ENCODE data around the gene UTS2B. TPM values are rescaled to one million over a fixed set of nuclear protein-coding genes. Genes with fewer than 3 reads are reported as not detected.

The UTS2B gene
- total RNA-seq, 2 experiments from 2014 or later = not detected

GRCh38 chr3:191355406-191355805, 25.1 kb upstream of the UTS2B start:
- no peaks in the 10 kb centered on the region for H3K9me3 ChIP-seq (ENCODE audit: control insufficient read depth in 1 of 2, insufficient read depth in 1 of 2, low read length in 2 of 2)
- H3K4me3 Mint-ChIP-seq = no peak overlapping the region
- H3K4me1 Mint-ChIP-seq (ENCODE audit: low read depth) = peaks cover 26% of the 10 kb centered on the region
- no peaks in the 10 kb centered on the region for H3K27me3 ChIP-seq (ENCODE audit: control insufficient read depth in 1 of 2, insufficient read depth in 2 of 2, low read length in 2 of 2)
- DNase-seq (no peak), ATAC-seq (ENCODE audit: poor library complexity) (no peak)
- peaks cover 7% of the 10 kb centered on the region for H3K36me3 Mint-ChIP-seq (ENCODE audit: low read depth)
- no peaks in the 10 kb centered on the region for H3K36me3 ChIP-seq (ENCODE audit: insufficient read depth, low read length)
- ChIA-PET CTCF (no interaction called here), POLR2A (no interaction called here)
- no peak overlapping the region for H3K27ac Mint-ChIP-seq
- H3K27ac ChIP-seq (ENCODE audit: low read depth in 1 of 2, low read length in 2 of 2) = no peak overlapping the region
- no peaks in the 10 kb centered on the region for H3K9me3 Mint-ChIP-seq
- no peaks in the 10 kb centered on the region for H3K27me3 Mint-ChIP-seq
- no peaks in the 10 kb centered on the region for H3K4me1 ChIP-seq (ENCODE audit: insufficient read depth, low read length)
- H3K4me3 ChIP-seq (ENCODE audit: low read length) = no peak overlapping the region
- no peak for TF ChIP-seq CTCF (IDR thresholded peaks at IDR 0.05)
- intact Hi-C loops (cut with DNase I, micrococcal nuclease) = no loop called here

- H3K36me3 ChIP-seq (ENCODE audit: insufficient read depth, low read length) = no peaks in the 10 kb centered on the region
- H3K27ac ChIP-seq (ENCODE audit: low read depth in 1 of 2, low read length in 2 of 2) = no peak overlapping the region
- no peaks in the 10 kb centered on the region for H3K36me3 Mint-ChIP-seq (ENCODE audit: low read depth)
- H3K27me3 ChIP-seq (ENCODE audit: control insufficient read depth in 1 of 2, insufficient read depth in 2 of 2, low read length in 2 of 2) = no peaks in the 10 kb centered on the region
- no peaks in the 10 kb centered on the region for H3K9me3 Mint-ChIP-seq
- H3K27me3 Mint-ChIP-seq = no peaks in the 10 kb centered on the region
- intact Hi-C loops (cut with DNase I, micrococcal nuclease) = no loop called here
- TF ChIP-seq CTCF (IDR thresholded peaks at IDR 0.05) = no peak
- ATAC-seq (ENCODE audit: poor library complexity) = no peak
- H3K4me1 Mint-ChIP-seq (ENCODE audit: low read depth) = peaks cover 10% of the 10 kb centered on the region
- H3K4me3 ChIP-seq (ENCODE audit: low read length) = no peak overlapping the region
- no peak overlapping the region for H3K4me3 Mint-ChIP-seq
- ChIA-PET CTCF (no interaction called here), POLR2A (no interaction called here)
- no peaks in the 10 kb centered on the region for H3K4me1 ChIP-seq (ENCODE audit: insufficient read depth, low read length)
- DNase-seq = no peak
- H3K9me3 ChIP-seq (ENCODE audit: control insufficient read depth in 1 of 2, insufficient read depth in 1 of 2, low read length in 2 of 2) = no peaks in the 10 kb centered on the region
- H3K27ac Mint-ChIP-seq = no peak overlapping the region
Measured at GRCh38 chr3:191353022-191353777, 22.9 kb upstream of the UTS2B start.

- Histone ChIP-seq H3K4me1 (ENCODE audit: insufficient read depth, low read length) (no peaks in the 10 kb centered on the region), H3K27ac (ENCODE audit: low read depth in 1 of 2, low read length in 2 of 2) (no peak overlapping the region), H3K9me3 (ENCODE audit: control insufficient read depth in 1 of 2, insufficient read depth in 1 of 2, low read length in 2 of 2) (no peaks in the 10 kb centered on the region), H3K27me3 (ENCODE audit: control insufficient read depth in 1 of 2, insufficient read depth in 2 of 2, low read length in 2 of 2) (no peaks in the 10 kb centered on the region), H3K36me3 (ENCODE audit: insufficient read depth, low read length) (no peaks in the 10 kb centered on the region), H3K4me3 (ENCODE audit: low read length) (no peak overlapping the region)
- CTCF ChIA-PET = no interaction called here
- no peak for DNase-seq
- Mint-ChIP-seq H3K4me1 (ENCODE audit: low read depth) (peaks cover 5% of the 10 kb centered on the region), H3K36me3 (ENCODE audit: low read depth) (no peaks in the 10 kb centered on the region), H3K27me3 (no peaks in the 10 kb centered on the region), H3K9me3 (no peaks in the 10 kb centered on the region), H3K27ac (no peak overlapping the region), H3K4me3 (no peak overlapping the region)
- no peak for TF ChIP-seq CTCF (IDR thresholded peaks at IDR 0.05)
- POLR2A ChIA-PET = no interaction called here
- no peak for ATAC-seq (ENCODE audit: poor library complexity)
- intact Hi-C loops (cut with DNase I, micrococcal nuclease) = no loop called here
Measured at GRCh38 chr3:191352014-191352413, 21.7 kb upstream of the UTS2B start.

All from CD4-positive, alpha-beta T cell (primary cell).